HepG2 (cell line): ENCODE results near the gene SPHK1. TPM values are rescaled to one million over a fixed set of nuclear protein-coding genes. Genes with fewer than 3 reads are reported as not detected.

Experiments
- HDAC2 ChIP-seq: sonication (generic); formaldehyde crosslinking; IDR thresholded peaks from 2 replicates; pipeline ENCODE4 v1.4.0; 2020; ENCODE audit warnings: missing genetic modification reagents
- KAT7 ChIP-seq: IDR thresholded peaks from 2 replicates; pipeline ENCODE4 v1.6.1; 2018; ENCODE audit warnings: borderline replicate concordance, missing compliant biosample characterization
- MIER2 ChIP-seq: IDR thresholded peaks from 2 replicates; pipeline ENCODE4 v1.6.1; 2016; ENCODE audit warnings: missing biosample characterization, missing genetic modification reagents
- SMARCE1 ChIP-seq: fragments of 450-650 bp; IDR thresholded peaks from 2 replicates; pipeline ENCODE4 v1.6.1; 2017; ENCODE audit warnings: borderline replicate concordance
- SMC3 ChIP-seq: IDR thresholded peaks from 2 replicates; pipeline ENCODE4 v1.6.1; 2011; ENCODE audit warnings: low read length, improper control_type of control experiment
- SP4 ChIP-seq: sonication (generic); formaldehyde crosslinking; IDR thresholded peaks from 2 replicates; pipeline ENCODE4 v1.8.1; 2023; ENCODE audit warnings: mild to moderate bottlenecking, missing genetic modification reagents
- TBX2 ChIP-seq: sonication (generic); formaldehyde crosslinking; IDR thresholded peaks from 2 replicates; pipeline ENCODE4 v1.5.0; 2020; ENCODE audit warnings: missing genetic modification reagents, mild to moderate bottlenecking, borderline replicate concordance
- XBP1 ChIP-seq: sonication (generic); formaldehyde crosslinking; IDR thresholded peaks from 2 replicates; pipeline ENCODE4 v1.5.0; 2020; ENCODE audit warnings: missing genetic modification reagents
- ZBTB34 ChIP-seq: sonication (generic); formaldehyde crosslinking; IDR thresholded peaks from 2 replicates; pipeline ENCODE4 v1.8.0; 2022; ENCODE audit warnings: mild to moderate bottlenecking, missing genetic modification reagents
- ZBTB42 ChIP-seq: sonication (generic); formaldehyde crosslinking; IDR thresholded peaks from 2 replicates; pipeline ENCODE4 v1.5.0; 2020; ENCODE audit warnings: mild to moderate bottlenecking, missing genetic modification reagents
- ZNF362 ChIP-seq: sonication (generic); formaldehyde crosslinking; IDR thresholded peaks from 2 replicates; pipeline ENCODE4 v1.4.0; 2020; ENCODE audit warnings: missing genetic modification reagents, mild to moderate bottlenecking, borderline replicate concordance
- ZNF414 ChIP-seq: sonication (generic); formaldehyde crosslinking; IDR thresholded peaks from 2 replicates; pipeline ENCODE4 v1.5.0; 2020; ENCODE audit warnings: missing genetic modification reagents
- ZNF549 ChIP-seq: sonication (generic); formaldehyde crosslinking; IDR thresholded peaks from 2 replicates; pipeline ENCODE4 v1.5.0; 2020; ENCODE audit warnings: missing genetic modification reagents
- ZNF580 ChIP-seq: IDR thresholded peaks from 2 replicates; pipeline ENCODE4 v1.6.1; 2016; ENCODE audit warnings: low read depth, borderline replicate concordance
- ZSCAN22 ChIP-seq: sonication (generic); formaldehyde crosslinking; IDR thresholded peaks from 2 replicates; pipeline ENCODE4 v1.4.0; 2020; ENCODE audit warnings: mild to moderate bottlenecking, missing genetic modification reagents
- polyA plus RNA-seq, 8 experiments: library from polyadenylated mRNA; depleted of rRNA in 3 of 8; stranded (reverse) in 7 of 8; unstranded in 1 of 8; fragments of >200 nt; fragmentation: Illumina TruSeq in 4 of 8; extraction: Trizol in 4 of 8; gene quantifications; 2 replicates each; pipeline versions ENCODE4 v1.2.1 to v1.2.3, GENCODE V29; 2011 to 2016; ENCODE audit warnings: low read depth in 4 of 8, missing spikeins in 1 of 8, mixed read lengths in 1 of 8; ENCODE audit not compliant: insufficient read depth in 1 of 8
- total RNA-seq, 5 experiments: library from RNA; depleted of rRNA; stranded (reverse); fragments of >200 nt; fragmentation: Illumina TruSeq; extraction: Trizol; gene quantifications; 2 replicates each; pipeline ENCODE4 v1.2.3, GENCODE V29; 2016; ENCODE audit warnings: low read depth in 1 of 5
- TF ChIP-seq, protein P1 (sequence below): sonication (generic); formaldehyde crosslinking; IDR thresholded peaks from 2 replicates; pipeline ENCODE4 v1.5.0; 2020; ENCODE audit warnings: mild to moderate bottlenecking, missing genetic modification reagents, moderate library complexity
- TF ChIP-seq, protein P2 (sequence below): sonication (generic); formaldehyde crosslinking; IDR thresholded peaks from 2 replicates; pipeline ENCODE4 v1.8.0; 2022; ENCODE audit warnings: missing genetic modification reagents, mild to moderate bottlenecking, moderate library complexity, borderline replicate concordance
- TF ChIP-seq, protein P3 (sequence below): IDR thresholded peaks from 2 replicates; pipeline ENCODE4 v1.4.0; 2020; ENCODE audit warnings: mild to moderate bottlenecking, missing genetic modification reagents

The SPHK1 gene
- total and polyA plus RNA-seq, 2 of the 13 experiments (the other 11 are each of a cell fraction or from before 2014, with no cell fraction given): 129 to 160 TPM

GRCh38 chr17:76365256-76365903 is 19.0 kb upstream of the SPHK1 start (continued):
- TF ChIP-seq, protein P1, sequence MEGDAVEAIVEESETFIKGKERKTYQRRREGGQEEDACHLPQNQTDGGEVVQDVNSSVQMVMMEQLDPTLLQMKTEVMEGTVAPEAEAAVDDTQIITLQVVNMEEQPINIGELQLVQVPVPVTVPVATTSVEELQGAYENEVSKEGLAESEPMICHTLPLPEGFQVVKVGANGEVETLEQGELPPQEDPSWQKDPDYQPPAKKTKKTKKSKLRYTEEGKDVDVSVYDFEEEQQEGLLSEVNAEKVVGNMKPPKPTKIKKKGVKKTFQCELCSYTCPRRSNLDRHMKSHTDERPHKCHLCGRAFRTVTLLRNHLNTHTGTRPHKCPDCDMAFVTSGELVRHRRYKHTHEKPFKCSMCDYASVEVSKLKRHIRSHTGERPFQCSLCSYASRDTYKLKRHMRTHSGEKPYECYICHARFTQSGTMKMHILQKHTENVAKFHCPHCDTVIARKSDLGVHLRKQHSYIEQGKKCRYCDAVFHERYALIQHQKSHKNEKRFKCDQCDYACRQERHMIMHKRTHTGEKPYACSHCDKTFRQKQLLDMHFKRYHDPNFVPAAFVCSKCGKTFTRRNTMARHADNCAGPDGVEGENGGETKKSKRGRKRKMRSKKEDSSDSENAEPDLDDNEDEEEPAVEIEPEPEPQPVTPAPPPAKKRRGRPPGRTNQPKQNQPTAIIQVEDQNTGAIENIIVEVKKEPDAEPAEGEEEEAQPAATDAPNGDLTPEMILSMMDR (CRISPR knock-in tag): peak; percentile 60
- TF ChIP-seq ZNF549 (CRISPR knock-in tag) (no peak), ZBTB42 (CRISPR knock-in tag) (no peak), XBP1 (CRISPR knock-in tag) (no peak), SP4 (CRISPR knock-in tag) (no peak), ZBTB34 (CRISPR knock-in tag) (no peak), TBX2 (peak; percentile 27; the same call in 1 of the 2 replicates), ZSCAN22 (CRISPR knock-in tag) (no peak), SMARCE1 (no peak), KAT7 (CRISPR knock-in tag) (no peak), ZNF580 (no peak), SMC3 (peak; percentile 56; the same call in 1 of the 2 replicates), MIER2 (CRISPR knock-in tag) (no peak), ZNF362 (CRISPR knock-in tag) (peak; percentile 72; the same call in 1 of the 2 replicates), HDAC2 (CRISPR knock-in tag) (peak; percentile 9; the same call in 1 of the 2 replicates), ZNF414 (CRISPR knock-in tag) (no peak)
- TF ChIP-seq, protein P2, sequence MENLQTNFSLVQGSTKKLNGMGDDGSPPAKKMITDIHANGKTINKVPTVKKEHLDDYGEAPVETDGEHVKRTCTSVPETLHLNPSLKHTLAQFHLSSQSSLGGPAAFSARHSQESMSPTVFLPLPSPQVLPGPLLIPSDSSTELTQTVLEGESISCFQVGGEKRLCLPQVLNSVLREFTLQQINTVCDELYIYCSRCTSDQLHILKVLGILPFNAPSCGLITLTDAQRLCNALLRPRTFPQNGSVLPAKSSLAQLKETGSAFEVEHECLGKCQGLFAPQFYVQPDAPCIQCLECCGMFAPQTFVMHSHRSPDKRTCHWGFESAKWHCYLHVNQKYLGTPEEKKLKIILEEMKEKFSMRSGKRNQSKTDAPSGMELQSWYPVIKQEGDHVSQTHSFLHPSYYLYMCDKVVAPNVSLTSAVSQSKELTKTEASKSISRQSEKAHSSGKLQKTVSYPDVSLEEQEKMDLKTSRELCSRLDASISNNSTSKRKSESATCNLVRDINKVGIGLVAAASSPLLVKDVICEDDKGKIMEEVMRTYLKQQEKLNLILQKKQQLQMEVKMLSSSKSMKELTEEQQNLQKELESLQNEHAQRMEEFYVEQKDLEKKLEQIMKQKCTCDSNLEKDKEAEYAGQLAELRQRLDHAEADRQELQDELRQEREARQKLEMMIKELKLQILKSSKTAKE (CRISPR knock-in tag): no peak
- TF ChIP-seq, protein P3, sequence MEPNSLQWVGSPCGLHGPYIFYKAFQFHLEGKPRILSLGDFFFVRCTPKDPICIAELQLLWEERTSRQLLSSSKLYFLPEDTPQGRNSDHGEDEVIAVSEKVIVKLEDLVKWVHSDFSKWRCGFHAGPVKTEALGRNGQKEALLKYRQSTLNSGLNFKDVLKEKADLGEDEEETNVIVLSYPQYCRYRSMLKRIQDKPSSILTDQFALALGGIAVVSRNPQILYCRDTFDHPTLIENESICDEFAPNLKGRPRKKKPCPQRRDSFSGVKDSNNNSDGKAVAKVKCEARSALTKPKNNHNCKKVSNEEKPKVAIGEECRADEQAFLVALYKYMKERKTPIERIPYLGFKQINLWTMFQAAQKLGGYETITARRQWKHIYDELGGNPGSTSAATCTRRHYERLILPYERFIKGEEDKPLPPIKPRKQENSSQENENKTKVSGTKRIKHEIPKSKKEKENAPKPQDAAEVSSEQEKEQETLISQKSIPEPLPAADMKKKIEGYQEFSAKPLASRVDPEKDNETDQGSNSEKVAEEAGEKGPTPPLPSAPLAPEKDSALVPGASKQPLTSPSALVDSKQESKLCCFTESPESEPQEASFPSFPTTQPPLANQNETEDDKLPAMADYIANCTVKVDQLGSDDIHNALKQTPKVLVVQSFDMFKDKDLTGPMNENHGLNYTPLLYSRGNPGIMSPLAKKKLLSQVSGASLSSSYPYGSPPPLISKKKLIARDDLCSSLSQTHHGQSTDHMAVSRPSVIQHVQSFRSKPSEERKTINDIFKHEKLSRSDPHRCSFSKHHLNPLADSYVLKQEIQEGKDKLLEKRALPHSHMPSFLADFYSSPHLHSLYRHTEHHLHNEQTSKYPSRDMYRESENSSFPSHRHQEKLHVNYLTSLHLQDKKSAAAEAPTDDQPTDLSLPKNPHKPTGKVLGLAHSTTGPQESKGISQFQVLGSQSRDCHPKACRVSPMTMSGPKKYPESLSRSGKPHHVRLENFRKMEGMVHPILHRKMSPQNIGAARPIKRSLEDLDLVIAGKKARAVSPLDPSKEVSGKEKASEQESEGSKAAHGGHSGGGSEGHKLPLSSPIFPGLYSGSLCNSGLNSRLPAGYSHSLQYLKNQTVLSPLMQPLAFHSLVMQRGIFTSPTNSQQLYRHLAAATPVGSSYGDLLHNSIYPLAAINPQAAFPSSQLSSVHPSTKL (CRISPR knock-in tag): 0 out of 2 replicates have a peak, but pooled peaks have one; percentile 30
